Measurements from ENCODE around the gene PATJ.
"Not testable (repeated sequence)": the region's sequence is repeated elsewhere in the genome, so short reads cannot be mapped to it uniquely, and the experiment has no call there.

PATJ gene

DNA sequence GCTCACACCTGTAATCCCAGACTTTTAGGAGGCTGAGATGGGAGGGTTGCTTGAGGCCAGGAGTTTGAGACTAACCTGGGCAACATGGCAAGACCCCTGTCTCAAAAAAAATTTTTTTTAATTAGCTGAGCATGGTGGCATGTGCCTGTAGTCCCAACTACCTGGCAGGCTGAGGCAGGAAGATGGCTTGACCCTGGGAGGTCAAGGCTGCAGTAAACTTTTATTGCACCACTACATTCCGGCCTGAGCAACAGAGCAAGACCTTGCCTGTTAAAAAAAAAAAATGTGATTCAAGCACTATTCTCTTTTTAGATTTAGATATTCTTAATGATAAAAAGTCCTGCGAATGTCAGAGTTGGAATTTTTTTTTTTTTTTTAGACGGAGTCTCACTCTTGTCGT lies 349.8 kb downstream of the PATJ start:
- DNase-seq (ENCODE audit: low read depth, low spot score), result no peak

DNA sequence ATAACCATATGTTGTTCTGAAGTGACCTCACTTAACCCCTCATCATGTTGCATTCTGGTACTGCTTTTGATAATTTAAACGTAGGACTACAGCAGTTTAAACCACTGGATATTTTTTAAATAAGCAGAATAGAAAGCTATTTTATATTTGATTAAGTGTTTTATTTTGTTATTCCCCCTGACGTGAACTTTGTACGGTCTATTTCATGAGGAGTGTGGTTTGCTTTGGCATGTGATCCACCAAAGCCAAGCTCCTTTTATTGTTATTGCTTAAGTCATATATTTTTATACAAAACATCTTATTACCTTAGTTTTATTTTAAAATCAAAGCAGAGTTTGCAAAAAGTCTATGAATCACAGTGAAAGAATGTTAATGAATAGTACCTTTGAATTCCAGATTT lies 351.0 kb downstream of the PATJ start:
- DNase-seq (ENCODE audit: low read depth, low spot score), result no peak

DNA sequence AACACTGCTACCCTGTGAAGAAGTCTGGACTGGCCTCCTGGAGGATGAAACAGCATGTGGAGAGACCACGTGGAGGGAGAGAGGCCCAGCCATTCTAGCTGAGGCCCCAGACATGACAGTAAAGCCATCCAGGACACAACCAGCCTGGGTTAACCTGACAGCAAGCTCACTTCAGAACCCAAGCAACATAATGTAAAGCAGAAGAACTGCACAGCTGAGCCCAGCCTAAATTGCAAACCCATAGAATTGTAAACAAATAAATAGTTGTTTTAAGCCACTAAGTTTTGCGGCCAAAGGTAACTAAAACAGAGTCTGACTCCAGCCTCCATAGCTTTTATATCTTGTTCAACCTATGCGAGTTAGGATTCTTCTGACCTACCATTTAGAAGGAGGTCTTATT lies 355.2 kb downstream of the PATJ start:
- no peak for DNase-seq (ENCODE audit: low read depth, low spot score)

GRCh38 chr1:62100442-62100841 lies 358.2 kb downstream of the PATJ start:
- no peak for DNase-seq (ENCODE audit: low read depth, low spot score)

DNA sequence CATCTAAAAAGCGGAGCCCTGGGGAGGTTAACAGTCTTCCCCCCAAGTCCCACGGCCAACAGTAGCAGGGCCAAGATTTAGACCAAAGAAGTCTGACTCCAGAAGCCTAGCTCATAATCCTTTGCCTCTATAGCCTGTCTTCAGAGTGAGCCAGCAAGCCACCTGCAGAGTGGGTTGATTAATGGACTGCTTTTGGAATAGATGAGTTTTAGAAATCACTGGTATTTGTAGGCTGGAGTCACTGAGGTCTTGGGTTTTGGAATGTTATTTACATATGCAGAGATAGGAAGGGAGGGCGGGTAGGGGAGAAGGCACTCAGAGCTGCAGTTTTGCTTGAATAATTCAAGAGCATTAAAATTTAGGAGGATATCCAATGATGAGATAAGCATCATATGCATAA lies 361.6 kb downstream of the PATJ start:
- DNase-seq (ENCODE audit: low read depth, low spot score), result peak; percentile 3

DNA sequence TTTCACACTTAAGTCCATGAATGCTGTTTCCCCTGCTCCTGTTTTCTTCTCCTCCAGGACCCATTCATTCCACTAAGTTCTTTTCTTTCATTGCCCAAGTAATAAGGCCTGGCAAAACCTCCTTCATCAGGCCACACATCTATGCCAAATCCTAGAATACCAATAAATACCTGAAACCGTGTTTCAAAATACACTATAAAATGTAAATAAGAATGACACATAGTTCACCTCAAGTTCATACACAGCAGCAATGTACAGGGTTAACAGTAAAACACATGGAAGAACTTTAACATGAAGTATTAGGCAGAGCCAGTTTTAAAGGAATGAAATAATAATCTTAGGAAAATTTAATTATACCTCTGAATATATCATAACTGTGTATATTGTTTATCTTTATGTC lies 365.6 kb downstream of the PATJ start:
- no peak for DNase-seq (ENCODE audit: low read depth, low spot score)

GRCh38 chr1:62109124-62109523 lies 366.8 kb downstream of the PATJ start:
- DNase-seq (ENCODE audit: low read depth, low spot score), result no peak

GRCh38 chr1:62110198-62110817 lies 368.0 kb downstream of the PATJ start:
- no peak for DNase-seq (ENCODE audit: low read depth, low spot score)

DNA sequence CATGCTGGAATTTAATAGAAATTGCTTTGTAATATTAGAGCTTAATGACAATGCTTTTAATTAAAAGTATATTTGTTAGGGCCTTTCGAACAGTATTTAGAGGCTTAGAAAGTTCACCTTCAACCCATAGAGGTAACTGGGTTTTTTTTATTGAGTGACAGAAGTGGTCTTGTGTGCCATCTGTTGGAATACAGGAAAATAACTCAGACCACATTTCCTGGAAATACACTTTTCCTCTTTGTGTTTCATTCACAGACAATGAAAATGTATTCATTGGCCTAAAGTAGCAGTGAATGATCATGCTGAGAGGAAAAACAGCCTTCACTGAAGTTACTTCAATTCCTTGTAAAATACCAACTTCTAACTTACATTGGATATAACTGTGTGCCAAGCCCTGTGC lies 368.8 kb downstream of the PATJ start:
- no peak for DNase-seq (ENCODE audit: low read depth, low spot score)

DNA sequence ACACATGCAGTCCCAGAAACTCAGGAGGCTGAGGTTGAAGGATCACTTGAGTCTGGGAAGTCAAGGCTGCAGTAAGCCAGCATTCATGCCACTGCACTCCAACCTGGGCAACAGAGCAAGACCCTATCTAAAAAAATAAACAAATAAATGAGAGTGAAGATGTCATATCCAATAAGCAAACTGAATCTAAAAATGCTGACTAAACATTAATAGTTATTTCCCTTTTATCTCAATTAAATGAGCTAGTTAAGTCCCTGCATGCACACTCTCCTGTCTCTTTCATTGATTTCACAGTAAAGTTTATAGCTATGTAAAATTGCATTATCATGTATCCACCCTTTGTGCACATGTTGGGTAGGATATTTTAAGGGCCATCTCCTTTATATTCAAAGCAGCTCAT lies 371.2 kb downstream of the PATJ start:
- no peak for DNase-seq (ENCODE audit: low read depth, low spot score)

- no peak for DNase-seq (ENCODE audit: low read depth, low spot score)
These were observed 374.9 kb downstream of the PATJ start for GRCh38 chr1:62117018-62117750.

GRCh38 chr1:62126579-62127290 lies 384.5 kb downstream of the PATJ start:
- DNase-seq (ENCODE audit: low read depth, low spot score), result no peak

DNA sequence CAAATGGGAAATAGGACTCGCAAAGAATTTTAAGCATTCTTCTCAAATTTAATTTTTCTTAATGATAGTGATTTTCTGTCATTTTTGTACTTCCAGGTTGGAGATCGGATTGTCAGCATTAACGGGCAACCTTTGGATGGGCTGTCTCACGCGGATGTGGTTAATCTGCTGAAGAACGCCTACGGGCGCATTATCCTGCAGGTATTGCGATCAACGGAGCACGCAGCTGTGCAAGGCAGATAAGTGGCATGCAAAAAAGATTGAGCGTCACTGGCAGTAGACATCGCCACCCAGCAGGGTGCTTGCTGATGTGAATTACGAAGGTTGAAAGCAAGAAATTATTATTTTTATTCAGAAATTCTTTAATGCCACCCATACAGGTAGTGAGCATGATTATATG lies 386.5 kb downstream of the PATJ start:
- DNase-seq (ENCODE audit: low read depth, low spot score), result no peak

DNA sequence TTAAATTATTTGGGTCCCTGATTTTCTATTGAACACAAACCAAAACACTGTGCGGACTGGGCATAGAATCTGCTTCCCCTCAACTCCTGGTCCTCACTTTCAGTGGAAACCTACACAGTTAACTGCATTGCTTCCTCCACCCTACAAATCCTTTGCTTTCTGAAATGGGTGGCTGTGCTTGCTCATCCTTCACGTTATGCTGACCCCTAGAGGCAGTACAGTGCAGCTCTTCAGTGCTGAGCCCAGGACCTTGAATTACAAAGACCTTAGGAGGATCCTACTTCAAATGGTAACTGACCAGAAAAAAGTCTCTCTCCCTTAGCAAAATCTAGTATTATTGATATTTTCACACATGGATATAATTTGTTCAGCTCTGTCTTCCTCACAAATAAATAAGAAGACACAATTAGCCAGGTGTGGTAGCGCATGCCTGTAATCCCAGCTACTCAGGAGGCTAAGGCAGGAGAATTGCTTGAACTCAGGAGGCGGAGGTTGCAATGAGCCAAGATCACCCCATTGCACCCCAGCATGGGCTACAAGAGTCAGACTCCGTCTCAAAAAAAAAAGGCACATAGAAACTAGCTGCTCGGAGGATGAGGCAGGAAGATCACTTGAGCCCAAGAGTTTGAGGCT lies 388.9 kb downstream of the PATJ start:
- peak; percentile 70 for DNase-seq (ENCODE audit: low read depth, low spot score)

GRCh38 chr1:62138029-62138428 lies 395.7 kb downstream of the PATJ start:
- DNase-seq (ENCODE audit: low read depth, low spot score), result no peak

DNA sequence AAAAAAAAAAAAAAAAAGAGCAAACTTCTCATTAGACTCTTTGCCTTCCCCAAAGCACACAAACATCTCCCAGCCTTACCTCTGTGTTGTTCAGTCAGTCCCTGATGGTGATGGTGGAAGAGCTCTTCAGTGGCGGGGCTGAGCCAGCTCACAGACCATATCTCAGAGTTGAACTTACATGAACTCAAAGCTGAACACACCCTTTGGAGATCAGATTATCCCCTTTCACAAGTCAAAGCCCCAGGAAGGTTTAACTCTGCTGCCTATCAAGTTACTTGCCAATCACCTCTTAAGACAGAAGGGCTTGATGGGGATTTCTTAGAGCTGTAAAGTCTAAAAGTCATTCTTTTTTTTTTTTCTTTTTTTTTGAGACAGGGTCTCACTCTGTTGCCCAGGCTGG lies 397.1 kb downstream of the PATJ start:
- no peak for DNase-seq (ENCODE audit: low read depth, low spot score)

DNA sequence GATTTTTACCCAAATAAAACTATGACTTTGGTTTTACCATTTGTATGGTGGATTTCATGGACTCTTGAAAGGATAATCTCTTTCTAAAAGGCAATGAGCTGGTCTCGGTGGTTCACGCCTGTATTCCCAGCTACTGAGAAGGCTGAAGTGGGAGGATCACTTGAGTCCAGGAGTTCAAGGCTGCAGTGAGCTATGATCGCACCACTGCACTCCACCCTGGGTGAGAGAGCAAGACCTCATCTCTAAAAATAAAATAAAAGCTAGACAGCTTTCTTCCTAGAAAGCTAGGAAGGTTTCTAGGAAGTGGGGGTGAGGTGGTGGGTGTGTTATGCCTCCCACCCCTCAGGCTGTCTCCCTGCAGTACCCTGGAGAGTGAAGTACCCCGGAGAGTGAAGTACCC lies 398.4 kb downstream of the PATJ start:
- no peak for DNase-seq (ENCODE audit: low read depth, low spot score)

GRCh38 chr1:62142496-62142895 lies 400.2 kb downstream of the PATJ start:
- DNase-seq (ENCODE audit: low read depth, low spot score), result peak; percentile 57

GRCh38 chr1:62144238-62144831 lies 402.1 kb downstream of the PATJ start:
- peak; percentile 49 for DNase-seq (ENCODE audit: low read depth, low spot score)

GRCh38 chr1:62159940-62160348 lies 417.7 kb downstream of the PATJ start:
- no peak for DNase-seq (ENCODE audit: low read depth, low spot score)

DNA sequence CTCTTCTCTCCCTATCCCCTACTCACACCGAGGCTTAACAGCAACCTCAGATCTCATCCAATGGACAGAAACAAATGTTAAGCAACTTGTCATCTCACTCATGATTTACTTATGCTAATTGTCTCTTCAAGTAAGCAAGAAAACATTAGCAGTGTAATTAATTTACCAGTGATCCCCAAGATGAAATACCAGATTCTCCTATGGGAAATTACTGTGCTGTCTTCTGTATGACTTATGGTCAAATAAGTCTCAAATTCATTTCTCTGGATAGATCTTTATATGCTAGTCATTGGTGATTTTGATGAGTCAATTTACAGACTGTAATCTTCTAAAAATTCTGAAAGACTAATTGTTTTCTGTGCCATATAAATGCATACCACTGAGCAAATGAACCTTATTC lies 419.4 kb downstream of the PATJ start:
- no peak for DNase-seq (ENCODE audit: low read depth, low spot score)

GRCh38 chr1:62170380-62170779 lies 428.1 kb downstream of the PATJ start:
- not testable (repeated sequence) for DNase-seq (ENCODE audit: low read depth, low spot score)
